Endothelial cell of umbilical vein (primary cell): ENCODE results near the gene HTR3D. TPM values are rescaled to one million over a fixed set of nuclear protein-coding genes. Genes with fewer than 3 reads are reported as not detected.

ENCODE experiments used
- BruUV-seq: library from RNA; stranded (reverse); fragments of 400-500 nt; replicated peaks from 2 replicates; lab custom pipeline; 2021; lab: Mats Ljungman, UMichigan
- CTCF ChIA-PET: fragments of 300-600, 350-600 bp; sonication (Branson Sonifier 250); formaldehyde crosslinking; loops from one replicate; lab custom pipeline; 2021; ENCODE audit warnings: antibody characterized with exemption, inconsistent platforms; lab: Charles Lee
- POLR2A ChIA-PET: fragments of 300-600, 350-600 bp; sonication (Branson Sonifier 250); formaldehyde crosslinking; loops from one replicate; lab custom pipeline; 2021; ENCODE audit warnings: antibody characterized with exemption, inconsistent platforms; lab: Charles Lee
- DNase-seq: peaks from one replicate; pipeline ENCODE4 v3.0.0-alpha.2; 2011; ENCODE audit warnings: low read depth, low spot score
- FAIRE-seq: peaks from 2 replicates; lab custom pipeline; 2011; peaks lifted over from hg19 to GRCh38; lab: Jason Lieb, UNC
- H2AFZ ChIP-seq: 2 replicates; pipeline ENCODE4 v1.6.0; 2012; ENCODE audit warnings: low read depth, low read length, control low read depth, inconsistent platforms
- H3K27ac ChIP-seq: 2 replicates; pipeline ENCODE4 v1.5.1; 2011; ENCODE audit warnings: low read depth, mild to moderate bottlenecking, control low read depth, low read length, moderate library complexity; ENCODE audit not compliant: insufficient read depth
- H3K27me3 ChIP-seq, 2 experiments: 2 replicates each; pipeline versions ENCODE4 v1.6.0 to v1.6.1; 2011; ENCODE audit warnings: low read length in 2 of 2, mixed read lengths in 1 of 2; ENCODE audit not compliant: control insufficient read depth in 2 of 2, insufficient read depth in 2 of 2
- H3K36me3 ChIP-seq, 2 experiments: 2 replicates in 1 of 2; 3 replicates in 1 of 2; pipeline ENCODE4 v1.5.1; 2011; ENCODE audit warnings: low read length in 2 of 2, mild to moderate bottlenecking in 1 of 2, moderate library complexity in 1 of 2; ENCODE audit not compliant: control insufficient read depth in 2 of 2, insufficient read depth in 2 of 2; ENCODE audit errors: extremely low read depth in 1 of 2
- H3K4me1 ChIP-seq: 3 replicates; pipeline ENCODE4 v1.5.1; 2011; ENCODE audit warnings: mild to moderate bottlenecking, low read length; ENCODE audit not compliant: control insufficient read depth, insufficient read depth; ENCODE audit errors: extremely low read depth
- H3K4me2 ChIP-seq: 2 replicates; pipeline ENCODE4 v1.6.1; 2011; ENCODE audit warnings: low read length, control low read depth, mixed read lengths; ENCODE audit not compliant: insufficient read depth
- H3K4me3 ChIP-seq, 3 experiments: fragments of 200-600 bp in 1 of 3; sonication (generic), shearing (Covaris generic) in 1 of 3; replicated peaks in 1 of 3; 2 replicates each; pipeline ENCODE4 v1.5.1; 2011 to 2016; ENCODE audit warnings: control low read depth in 3 of 3, low read length in 3 of 3, mild to moderate bottlenecking in 2 of 3, inconsistent platforms in 1 of 3, low read depth in 1 of 3, moderate library complexity in 1 of 3; ENCODE audit not compliant: insufficient read depth in 1 of 3
- H3K79me2 ChIP-seq: 2 replicates; pipeline ENCODE4 v1.6.0; 2012; ENCODE audit warnings: low read length, inconsistent platforms; ENCODE audit not compliant: control insufficient read depth, insufficient read depth
- H3K9ac ChIP-seq: replicated peaks from 2 replicates; pipeline ENCODE3; 2011; ENCODE audit warnings: low read length, control low read depth; ENCODE audit not compliant: insufficient read depth; ENCODE audit errors: extremely low read depth
- H3K9me1 ChIP-seq: replicated peaks from 3 replicates; pipeline ENCODE4 v1.6.0; 2011; ENCODE audit warnings: mild to moderate bottlenecking, low read length; ENCODE audit not compliant: control insufficient read depth, insufficient read depth; ENCODE audit errors: extremely low read depth
- H3K9me3 ChIP-seq: replicated peaks from 2 replicates; pipeline ENCODE4 v1.5.1; 2012; ENCODE audit warnings: low read length, inconsistent platforms; ENCODE audit not compliant: control insufficient read depth, insufficient read depth
- H4K20me1 ChIP-seq: replicated peaks from 2 replicates; pipeline ENCODE3; 2011; ENCODE audit warnings: mild to moderate bottlenecking, low read length; ENCODE audit not compliant: control insufficient read depth, insufficient read depth; ENCODE audit errors: extremely low read depth
- EZH2 ChIP-seq: IDR thresholded peaks from 2 replicates; pipeline ENCODE4 v1.6.1; 2012; ENCODE audit warnings: borderline replicate concordance, low read depth, mild to moderate bottlenecking, moderate library complexity, low read length, inconsistent platforms; ENCODE audit not compliant: severe bottlenecking
- FOS ChIP-seq: IDR thresholded peaks from 2 replicates; pipeline ENCODE4 v1.6.1; 2011; ENCODE audit warnings: mild to moderate bottlenecking, low read length, moderate library complexity, borderline replicate concordance; ENCODE audit not compliant: insufficient read depth
- GATA2 ChIP-seq: IDR thresholded peaks from 2 replicates; pipeline ENCODE4 v1.7.0; 2011; ENCODE audit warnings: low read depth, mild to moderate bottlenecking, moderate library complexity, mixed read lengths, low read length; ENCODE audit not compliant: insufficient read length, insufficient read depth
- JUN ChIP-seq: IDR thresholded peaks from 2 replicates; pipeline ENCODE4 v1.6.1; 2011; ENCODE audit warnings: borderline replicate concordance, low read depth; ENCODE audit not compliant: insufficient read length, insufficient read depth
- MYC ChIP-seq: IDR thresholded peaks from one replicate; pipeline ENCODE4 v1.6.1; 2011; ENCODE audit warnings: mild to moderate bottlenecking, low read depth, low read length
- POLR2A ChIP-seq: IDR thresholded peaks from 2 replicates; pipeline ENCODE4 v1.6.1; 2012; ENCODE audit warnings: low read depth, mild to moderate bottlenecking, control low read depth, low read length
- POLR2AphosphoS5 ChIP-seq: IDR thresholded peaks from 2 replicates; pipeline ENCODE4 v1.6.1; 2012; ENCODE audit warnings: low read depth, mild to moderate bottlenecking, control low read depth, low read length, moderate library complexity; ENCODE audit not compliant: insufficient read depth
- dilution Hi-C: fragments of 300-500 bp; cut with MboI; formaldehyde crosslinking; loops from one replicate; pipeline ENCODE4 v1.15.0; 2019; ENCODE audit warnings: low sequenced_read_pairs; ENCODE audit not compliant: extremely low pct_ligation_motif_present
- intact Hi-C: fragments of 100-400 bp; cut with micrococcal nuclease; formaldehyde crosslinking; loops from one replicate; pipeline ENCODE4 v1.10.0; 2022
- polyA plus RNA-seq, 4 experiments: library from polyadenylated mRNA; depleted of rRNA in 3 of 4; stranded (reverse) in 3 of 4; unstranded in 1 of 4; fragments of >200 nt; gene quantifications; 2 replicates each; pipeline versions ENCODE4 v1.2.1 to v1.2.3, GENCODE V29; 2011 to 2012; ENCODE audit warnings: missing spikeins in 1 of 4
- total RNA-seq: library from RNA; stranded (reverse); gene quantifications from 2 replicates; pipeline ENCODE4 v1.2.3, GENCODE V29; 2021
- TF ChIP-seq, protein P1 (sequence below), 2 donors: IDR thresholded peaks; 1 replicate in 1 of 2; 2 replicates in 1 of 2; pipeline ENCODE4 v1.5.1; 2011; ENCODE audit warnings: low read length in 2 of 2, mild to moderate bottlenecking in 2 of 2, moderate library complexity in 2 of 2, control low read depth in 1 of 2, inconsistent platforms in 1 of 2, low read depth in 1 of 2; ENCODE audit not compliant: insufficient read depth in 1 of 2; ENCODE audit errors: extremely low read depth in 1 of 2
- TF ChIP-seq, protein P2 (sequence below): IDR thresholded peaks from 2 replicates; pipeline ENCODE4 v1.6.1; 2011; ENCODE audit not compliant: insufficient read depth, insufficient read length

Gene HTR3D
- total and polyA plus RNA-seq, 2 donors (not counting 3 experiments of a cell fraction or from before 2014, with no cell fraction given), result not detected

DNA sequence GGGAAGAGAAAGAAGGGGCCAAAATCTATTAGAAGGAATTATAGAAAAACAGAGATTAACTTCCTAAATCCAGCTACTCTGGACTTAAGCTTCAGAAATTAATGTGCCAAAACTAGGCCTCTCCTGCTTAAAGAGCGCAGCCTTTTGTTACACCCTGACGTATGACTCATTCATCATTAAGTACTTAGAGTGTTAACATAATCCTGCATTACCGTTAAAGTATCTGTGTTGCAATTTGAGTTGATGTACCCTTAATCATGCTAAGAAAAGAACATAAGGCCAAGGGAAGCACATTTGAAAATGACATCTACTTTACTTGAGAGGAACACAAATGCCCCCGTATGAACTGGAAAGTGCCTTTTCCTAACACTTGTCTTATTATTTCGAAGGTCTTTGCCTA lies 7.9 kb downstream of the HTR3D start:
- DNase-seq, result no peak
- H3K4me1 ChIP-seq, result no peaks in the 10 kb centered on the region
- dilution Hi-C loops, result no loop called here
- BruUV-seq, result no TSS peak
- TF ChIP-seq JUN (no peak), MYC (no peak), POLR2A (no peak), GATA2 (no peak), EZH2 (no peak), FOS (no peak), POLR2AphosphoS5 (no peak)
- TF ChIP-seq, protein P1, sequence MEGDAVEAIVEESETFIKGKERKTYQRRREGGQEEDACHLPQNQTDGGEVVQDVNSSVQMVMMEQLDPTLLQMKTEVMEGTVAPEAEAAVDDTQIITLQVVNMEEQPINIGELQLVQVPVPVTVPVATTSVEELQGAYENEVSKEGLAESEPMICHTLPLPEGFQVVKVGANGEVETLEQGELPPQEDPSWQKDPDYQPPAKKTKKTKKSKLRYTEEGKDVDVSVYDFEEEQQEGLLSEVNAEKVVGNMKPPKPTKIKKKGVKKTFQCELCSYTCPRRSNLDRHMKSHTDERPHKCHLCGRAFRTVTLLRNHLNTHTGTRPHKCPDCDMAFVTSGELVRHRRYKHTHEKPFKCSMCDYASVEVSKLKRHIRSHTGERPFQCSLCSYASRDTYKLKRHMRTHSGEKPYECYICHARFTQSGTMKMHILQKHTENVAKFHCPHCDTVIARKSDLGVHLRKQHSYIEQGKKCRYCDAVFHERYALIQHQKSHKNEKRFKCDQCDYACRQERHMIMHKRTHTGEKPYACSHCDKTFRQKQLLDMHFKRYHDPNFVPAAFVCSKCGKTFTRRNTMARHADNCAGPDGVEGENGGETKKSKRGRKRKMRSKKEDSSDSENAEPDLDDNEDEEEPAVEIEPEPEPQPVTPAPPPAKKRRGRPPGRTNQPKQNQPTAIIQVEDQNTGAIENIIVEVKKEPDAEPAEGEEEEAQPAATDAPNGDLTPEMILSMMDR (IDR thresholded peaks at IDR 0.05; ENCODE audit: extremely low read depth in 1 of 2, insufficient read depth in 1 of 2, low read depth in 1 of 2, low read length in 2 of 2), result no peak
- TF ChIP-seq, protein P2, sequence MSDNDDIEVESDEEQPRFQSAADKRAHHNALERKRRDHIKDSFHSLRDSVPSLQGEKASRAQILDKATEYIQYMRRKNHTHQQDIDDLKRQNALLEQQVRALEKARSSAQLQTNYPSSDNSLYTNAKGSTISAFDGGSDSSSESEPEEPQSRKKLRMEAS, result no peak
- CTCF ChIA-PET, result interaction anchor here (0.6 to 1.3 kb wide), 3 partner anchors 110 to 188 kb away, joined by 3 read pairs; no protein-coding TSS in a partner anchor
- FAIRE-seq, result peak; percentile 31
- H4K20me1 ChIP-seq, result no peaks in the 10 kb centered on the region
- POLR2A ChIA-PET, result no interaction called here
- H3K9me3 ChIP-seq, result no peaks in the 10 kb centered on the region
- H3K9ac ChIP-seq, result no peak overlapping the region
- H3K27me3 ChIP-seq, result peaks cover 8 to 9% of the 10 kb centered on the region in 2 experiments
- H3K36me3 ChIP-seq, result no peaks in the 10 kb centered on the region
- no peak overlapping the region for H2AFZ ChIP-seq
- no peaks in the 10 kb centered on the region for H3K9me1 ChIP-seq
- H3K79me2 ChIP-seq, result no peaks in the 10 kb centered on the region
- no peak overlapping the region for H3K4me3 ChIP-seq
- intact Hi-C loops, result no loop called here
- H3K27ac ChIP-seq, result no peak overlapping the region
- H3K4me2 ChIP-seq, result no peak overlapping the region
